ENCODE data around the gene SPACA7.

SPACA7 gene

DNA sequence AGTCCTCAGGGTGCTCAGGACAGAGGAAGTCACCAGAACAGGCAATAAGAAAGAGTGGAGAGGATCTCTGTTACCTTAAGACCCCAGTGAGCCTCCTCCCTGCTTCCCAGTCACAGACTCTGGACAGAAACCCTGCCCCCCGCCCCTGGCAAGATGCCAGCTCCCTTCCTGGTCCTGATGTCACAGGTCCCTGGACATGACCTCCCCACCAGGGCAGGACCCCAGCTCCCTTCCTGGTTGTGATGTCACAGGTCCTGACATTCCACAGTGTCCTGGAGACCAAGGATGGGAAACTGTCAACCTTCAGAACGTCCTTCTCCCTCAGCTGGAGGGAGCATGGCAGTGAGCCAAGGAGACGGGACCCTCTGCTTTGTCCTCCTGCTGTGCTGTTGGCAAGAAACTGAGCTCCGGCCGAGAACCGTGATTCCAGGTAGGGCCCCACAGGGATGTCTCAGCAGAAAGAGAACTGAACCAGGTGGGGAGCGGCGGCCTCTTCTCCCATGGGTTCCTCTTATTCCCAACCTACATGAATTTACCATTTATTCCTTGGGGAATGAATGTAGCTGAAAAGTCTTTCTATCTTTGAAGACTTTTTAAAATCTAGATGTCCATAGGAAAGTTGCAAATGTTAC, at the start of gene SPACA7:
Gene SPACA7 (plus strand): TSS at position 306 of the 632 bp plus-strand sequence. CDS start 31 bp downstream, at position 337.
- DNase-seq (ENCODE audit: low spot score) = no peak

DNA sequence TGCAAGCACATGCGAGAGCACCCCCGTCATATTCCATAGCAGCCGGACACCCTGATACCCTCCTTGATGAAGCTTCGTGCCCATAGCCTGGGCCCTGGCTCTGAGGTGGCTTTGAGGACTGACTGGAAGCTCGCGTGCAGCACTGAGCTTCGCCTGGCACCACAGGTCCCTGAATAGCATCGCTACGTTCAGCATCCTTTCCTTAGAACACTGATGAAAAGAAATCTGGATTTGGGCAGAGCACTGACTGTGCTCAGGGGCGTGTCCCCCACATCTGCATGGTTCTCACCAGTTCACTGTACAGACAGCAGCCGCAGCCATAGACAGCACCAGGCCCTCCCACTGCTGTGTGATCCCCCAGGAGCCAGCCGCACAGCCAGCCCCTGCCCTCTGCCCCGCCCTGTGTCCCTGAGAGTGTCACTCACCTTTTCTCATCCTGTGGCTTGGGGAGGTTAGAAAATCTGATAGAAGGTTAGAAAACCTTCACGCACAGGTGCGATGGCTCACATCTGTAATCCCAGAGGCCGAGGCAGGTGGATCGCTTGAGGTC, 49.3 kb upstream of the SPACA7 start:
- DNase-seq (ENCODE audit: low spot score) = no peak

GRCh38 chr13:112328936-112329335, 47.2 kb upstream of the SPACA7 start:
- DNase-seq (ENCODE audit: low spot score) = no peak

- no peak for DNase-seq (ENCODE audit: low spot score)
Observed at GRCh38 chr13:112329376-112329775, 46.8 kb upstream of the SPACA7 start.

DNA sequence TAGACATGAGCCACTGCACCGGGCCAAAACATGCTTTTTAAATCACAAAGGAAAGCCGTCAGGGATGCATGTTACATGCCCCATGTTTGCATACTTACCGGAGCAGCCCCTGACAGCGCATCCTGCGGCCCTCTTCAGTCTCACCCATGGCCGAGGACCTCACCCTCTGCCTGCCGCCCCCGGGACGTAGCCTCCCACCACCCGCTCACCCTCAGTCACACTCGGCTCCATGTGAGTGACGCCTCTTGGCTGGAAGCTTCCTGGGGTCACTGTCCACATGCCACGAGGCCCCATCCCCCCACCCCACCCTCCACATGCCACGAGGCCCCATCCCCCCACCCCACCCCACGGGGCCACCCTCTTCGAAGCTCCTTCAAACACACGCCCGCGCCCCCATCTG, 46.1 kb upstream of the SPACA7 start:
- DNase-seq (ENCODE audit: low spot score) = no peak

DNA sequence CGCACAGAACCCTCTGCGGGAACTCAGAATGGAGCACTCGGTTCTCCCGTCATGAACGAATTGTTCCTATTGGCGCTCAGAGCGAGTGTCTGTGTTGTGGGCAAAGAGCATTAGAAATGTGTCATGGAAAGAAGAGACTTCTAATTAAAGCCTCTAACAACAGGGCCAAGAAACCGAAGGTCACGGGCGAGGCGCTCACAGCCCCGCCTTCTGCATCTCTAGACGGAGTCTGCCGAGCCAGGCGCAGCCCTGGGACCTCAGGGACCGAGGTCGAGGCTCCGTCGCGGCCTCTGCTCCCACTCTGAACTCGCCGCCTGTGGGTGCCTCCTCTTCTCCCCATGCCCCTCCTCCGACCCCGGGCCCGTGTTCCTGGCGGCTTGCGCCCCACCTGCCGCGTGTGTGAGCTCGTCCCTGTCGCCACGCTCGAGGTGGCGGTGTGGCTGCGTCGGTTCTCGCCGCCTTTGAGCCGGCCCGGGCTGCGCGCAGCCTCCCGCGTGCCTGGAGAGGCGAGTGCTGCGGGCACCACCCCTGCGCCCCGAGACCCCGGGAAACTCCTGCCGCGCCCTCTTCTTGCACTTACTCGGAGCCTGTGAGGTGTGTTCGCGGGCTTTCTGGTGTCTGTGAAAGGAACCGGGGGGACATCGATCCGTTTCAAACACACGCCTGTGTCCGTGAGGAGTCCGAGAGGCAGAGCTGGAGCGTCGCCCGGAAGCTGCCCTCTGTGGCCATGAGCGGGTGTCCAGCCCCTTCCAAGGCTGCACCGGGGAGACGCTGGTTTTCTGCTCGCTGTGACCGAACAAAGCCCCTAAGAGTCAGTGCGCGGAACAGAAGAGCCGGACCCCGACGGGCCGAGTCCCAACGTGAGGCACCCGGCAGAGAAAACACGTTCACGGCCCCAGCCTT, 45.4 kb upstream of the SPACA7 start:
- no peak for DNase-seq (ENCODE audit: low spot score)

- DNase-seq (ENCODE audit: low spot score) = no peak
Observed at GRCh38 chr13:112331675-112332074, 44.5 kb upstream of the SPACA7 start.

- no peak for DNase-seq (ENCODE audit: low spot score)
Observed at GRCh38 chr13:112332727-112333126, 43.4 kb upstream of the SPACA7 start.

GRCh38 chr13:112333756-112334543, 42.2 kb upstream of the SPACA7 start:
- no peak for DNase-seq (ENCODE audit: low spot score)

GRCh38 chr13:112335135-112335534, 41.0 kb upstream of the SPACA7 start:
- DNase-seq (ENCODE audit: low spot score) = no peak

- no peak for DNase-seq (ENCODE audit: low spot score)
Observed at GRCh38 chr13:112341446-112341845, 34.7 kb upstream of the SPACA7 start.

DNA sequence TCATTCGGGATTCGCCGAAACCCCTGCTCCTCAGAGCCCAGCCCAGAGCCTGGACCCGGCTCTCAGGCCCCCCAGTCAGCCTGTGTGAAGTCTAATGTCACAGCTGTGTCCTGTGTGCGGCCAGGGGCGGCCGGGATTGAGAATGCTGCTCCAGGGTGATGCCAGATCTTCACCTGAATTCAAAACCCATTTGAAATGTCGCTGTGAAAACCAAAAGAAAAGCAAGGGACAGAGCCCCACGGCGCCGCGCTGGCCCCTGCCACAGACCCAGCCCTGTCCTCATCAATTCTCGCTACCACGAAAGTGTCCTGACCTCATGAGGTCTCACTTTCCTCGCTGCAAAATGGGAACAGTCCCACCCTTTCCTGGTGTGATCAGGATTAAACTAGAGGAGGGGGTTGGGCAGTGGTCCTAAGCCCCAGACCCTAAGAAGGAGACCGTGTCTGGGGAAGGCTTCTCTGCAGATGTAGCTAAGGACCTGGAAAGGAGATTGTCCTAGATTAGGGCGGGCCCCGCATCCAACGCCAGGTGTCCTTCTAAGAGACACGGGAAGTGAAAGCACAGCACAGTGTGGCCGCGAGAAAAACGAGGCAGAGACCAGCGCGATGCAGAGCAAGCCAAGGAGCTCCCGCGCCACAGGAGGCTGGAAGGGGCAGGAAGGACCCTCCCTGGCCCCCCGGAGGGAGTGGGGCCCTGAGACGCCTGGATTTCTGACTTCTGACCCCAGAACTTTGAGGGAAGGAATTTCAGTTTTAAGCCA, 34.0 kb upstream of the SPACA7 start:
- no peak for DNase-seq (ENCODE audit: low spot score)

DNA sequence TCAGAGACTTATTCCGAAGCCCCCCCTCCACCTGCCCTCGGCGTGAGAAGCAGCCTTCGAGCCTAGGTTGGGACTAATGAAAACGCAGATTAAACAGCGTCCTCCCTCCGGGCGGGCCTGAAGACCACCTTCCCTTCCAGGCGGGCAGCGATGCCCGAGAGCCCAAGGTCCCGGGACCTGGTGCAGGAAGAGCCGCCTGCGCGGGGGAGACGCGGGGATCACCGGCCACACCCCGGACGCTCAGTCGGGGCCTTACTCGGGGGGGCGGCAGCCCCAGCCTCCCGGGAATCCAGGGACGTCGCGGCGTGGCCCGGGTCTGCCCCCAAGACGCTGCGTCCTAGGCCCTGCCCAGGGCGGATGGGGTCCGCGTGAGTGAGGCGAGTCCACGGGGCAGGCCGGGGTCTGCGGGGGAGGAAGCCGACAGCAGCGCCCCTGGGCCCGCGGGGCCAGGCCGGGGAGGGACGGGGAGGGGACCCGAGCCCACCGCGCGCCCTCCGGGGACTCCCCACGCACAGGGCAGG, 33.3 kb upstream of the SPACA7 start:
- DNase-seq (ENCODE audit: low spot score) = no peak

GRCh38 chr13:112343591-112343990, 32.6 kb upstream of the SPACA7 start:
- DNase-seq (ENCODE audit: low spot score) = no peak

DNA sequence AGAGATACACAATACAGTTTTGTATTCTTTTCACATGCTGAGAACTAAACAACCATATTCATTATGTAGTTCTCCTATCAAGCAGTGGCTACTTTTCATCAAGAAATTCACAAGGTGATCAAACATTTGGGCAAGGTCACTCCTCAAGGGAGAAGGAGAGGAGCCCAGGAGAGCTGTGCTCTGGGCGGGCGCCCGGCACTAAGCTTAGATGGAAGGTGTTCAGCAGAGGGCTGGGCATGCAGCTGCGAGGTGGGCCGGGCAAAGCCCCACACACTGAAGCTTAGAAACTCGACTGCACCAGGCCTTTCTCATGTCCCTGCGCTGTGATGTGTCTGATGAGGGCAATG, 30.4 kb upstream of the SPACA7 start:
- DNase-seq (ENCODE audit: low spot score) = no peak

GRCh38 chr13:112346173-112346898, 29.8 kb upstream of the SPACA7 start:
- no peak for DNase-seq (ENCODE audit: low spot score)

GRCh38 chr13:112346899-112347229, 29.3 kb upstream of the SPACA7 start:
- DNase-seq (ENCODE audit: low spot score) = no peak

- DNase-seq (ENCODE audit: low spot score) = no peak
Observed at GRCh38 chr13:112347986-112348385, 28.2 kb upstream of the SPACA7 start.

GRCh38 chr13:112348642-112349345, 27.4 kb upstream of the SPACA7 start:
- DNase-seq (ENCODE audit: low spot score) = no peak

- no peak for DNase-seq (ENCODE audit: low spot score)
Observed at GRCh38 chr13:112349681-112350080, 26.5 kb upstream of the SPACA7 start.

All from AG08396 (cell line).